ENCODE measurements around the gene SLCO1C1. TPM values are rescaled to one million over a fixed set of nuclear protein-coding genes. Genes with fewer than 3 reads are reported as not detected.

Gene SLCO1C1
- total and polyA plus RNA-seq, 7 experiments from 2014 or later: not detected

DNA sequence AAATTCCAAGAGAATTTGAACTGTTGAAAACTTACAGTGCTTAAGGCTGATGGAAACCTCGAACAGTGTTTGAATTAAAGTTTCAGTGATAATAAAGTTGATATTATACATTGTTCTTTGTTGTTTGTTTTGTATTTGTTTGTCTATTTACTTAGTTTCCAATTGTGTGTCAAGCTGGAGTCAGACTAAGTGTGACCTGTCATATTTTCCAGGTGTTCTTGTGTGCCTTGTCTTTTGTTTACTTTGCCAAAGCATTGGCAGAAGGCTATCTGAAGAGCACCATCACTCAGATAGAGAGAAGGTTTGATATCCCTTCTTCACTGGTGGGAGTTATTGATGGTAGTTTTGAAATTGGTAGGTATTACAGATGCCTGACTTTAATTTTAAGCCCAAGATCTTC lies 6.0 kb downstream of the SLCO1C1 start:
- Mint-ChIP-seq H3K9me3 (peaks cover 0 to 5% (median 0%) of the 10 kb centered on the region in 11 donors), H3K27ac (no peak overlapping the region), H3K27me3 (no peaks in the 10 kb centered on the region), H3K36me3 (no peaks in the 10 kb centered on the region), H3K4me3 (no peak overlapping the region), H3K4me1 (no peaks in the 10 kb centered on the region)
- CTCF ChIA-PET: no interaction called here
- Histone ChIP-seq H3K9me3 (ENCODE audit: control insufficient read depth in 2 of 3, low read length in 3 of 3) (no peaks in the 10 kb centered on the region), H3K36me3 (ENCODE audit: control insufficient read depth in 2 of 3, insufficient read depth in 3 of 3, low read length in 3 of 3) (no peaks in the 10 kb centered on the region), H3K4me3 (ENCODE audit: low read length) (no peak overlapping the region), H3K27me3 (ENCODE audit: control insufficient read depth in 2 of 2, insufficient read depth in 2 of 2, low read length in 2 of 2) (no peaks in the 10 kb centered on the region), H3K27ac (ENCODE audit: low read depth, low read length) (no peak overlapping the region), H3K4me1 (ENCODE audit: control insufficient read depth in 2 of 2, insufficient read depth in 2 of 2, low read length in 2 of 2) (no peaks in the 10 kb centered on the region)
- ATAC-seq (no peak), DNase-seq (no peak)
- intact Hi-C loops (cut with micrococcal nuclease): no loop called here
- POLR2A ChIA-PET: no interaction called here

- Mint-ChIP-seq H3K36me3 (no peaks in the 10 kb centered on the region), H3K4me1 (no peaks in the 10 kb centered on the region), H3K4me3 (no peak overlapping the region), H3K27me3 (no peaks in the 10 kb centered on the region), H3K9me3 (peaks cover 0 to 5% (median 0%) of the 10 kb centered on the region in 11 donors), H3K27ac (no peak overlapping the region)
- no peak overlapping the region for H3K27ac ChIP-seq (ENCODE audit: low read depth, low read length)
- no peaks in the 10 kb centered on the region for H3K9me3 ChIP-seq (ENCODE audit: control insufficient read depth in 2 of 3, low read length in 3 of 3)
- H3K4me3 ChIP-seq (ENCODE audit: low read length): no peak overlapping the region
- H3K36me3 ChIP-seq (ENCODE audit: control insufficient read depth in 2 of 3, insufficient read depth in 3 of 3, low read length in 3 of 3): no peaks in the 10 kb centered on the region
- no peak for ATAC-seq
- H3K27me3 ChIP-seq (ENCODE audit: control insufficient read depth in 2 of 2, insufficient read depth in 2 of 2, low read length in 2 of 2): no peaks in the 10 kb centered on the region
- intact Hi-C loops (cut with micrococcal nuclease): no loop called here
- CTCF ChIA-PET: no interaction called here
- POLR2A ChIA-PET: no interaction called here
- no peak for DNase-seq
- no peaks in the 10 kb centered on the region for H3K4me1 ChIP-seq (ENCODE audit: control insufficient read depth in 2 of 2, insufficient read depth in 2 of 2, low read length in 2 of 2)
Measured at GRCh38 chr12:20704860-20705259, 9.7 kb downstream of the SLCO1C1 start.

DNA sequence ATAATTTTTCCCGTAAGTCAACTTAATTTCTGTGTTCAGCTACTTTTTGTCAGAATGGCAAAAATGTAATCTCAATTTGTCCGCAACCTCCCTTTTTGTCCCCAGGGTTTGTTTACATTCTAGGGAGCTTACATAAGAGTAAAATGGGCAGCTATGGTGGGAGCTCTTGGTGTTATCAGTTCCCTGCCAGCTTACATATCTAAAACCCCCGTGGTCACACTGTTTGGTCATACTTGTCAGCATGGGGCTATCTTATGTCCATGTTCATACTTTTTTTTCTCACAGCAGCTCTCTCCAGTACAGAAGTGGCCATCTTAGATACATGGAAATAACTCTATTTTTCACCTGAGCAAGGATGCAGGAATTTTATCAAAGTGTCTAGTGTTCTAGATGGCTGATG lies 16.7 kb downstream of the SLCO1C1 start:
- Mint-ChIP-seq H3K9me3 (peaks cover 0 to 6% (median 0%) of the 10 kb centered on the region in 11 donors), H3K4me3 (no peak overlapping the region), H3K27ac (no peak overlapping the region), H3K4me1 (no peaks in the 10 kb centered on the region), H3K36me3 (no peaks in the 10 kb centered on the region), H3K27me3 (no peaks in the 10 kb centered on the region)
- intact Hi-C loops (cut with micrococcal nuclease): no loop called here
- DNase-seq: no peak
- Histone ChIP-seq H3K9me3 (ENCODE audit: control insufficient read depth in 2 of 3, low read length in 3 of 3) (no peaks in the 10 kb centered on the region), H3K27me3 (ENCODE audit: control insufficient read depth in 2 of 2, insufficient read depth in 2 of 2, low read length in 2 of 2) (no peaks in the 10 kb centered on the region), H3K36me3 (ENCODE audit: control insufficient read depth in 2 of 3, insufficient read depth in 3 of 3, low read length in 3 of 3) (no peaks in the 10 kb centered on the region), H3K4me1 (ENCODE audit: control insufficient read depth in 2 of 2, insufficient read depth in 2 of 2, low read length in 2 of 2) (no peaks in the 10 kb centered on the region), H3K27ac (ENCODE audit: low read depth, low read length) (no peak overlapping the region), H3K4me3 (ENCODE audit: low read length) (no peak overlapping the region)
- POLR2A ChIA-PET: no interaction called here
- no peak for ATAC-seq
- CTCF ChIA-PET: no interaction called here

GRCh38 chr12:20716037-20716436 lies 20.9 kb downstream of the SLCO1C1 start:
- POLR2A ChIA-PET: no interaction called here
- no peak for ATAC-seq
- no peak for DNase-seq
- no peaks in the 10 kb centered on the region for H3K4me1 Mint-ChIP-seq
- H3K27me3 Mint-ChIP-seq: no peaks in the 10 kb centered on the region
- H3K9me3 Mint-ChIP-seq: peaks cover 0 to 9% (median 1%) of the 10 kb centered on the region in 11 donors
- CTCF ChIA-PET: no interaction called here
- Histone ChIP-seq H3K36me3 (ENCODE audit: control insufficient read depth in 2 of 3, insufficient read depth in 3 of 3, low read length in 3 of 3) (no peaks in the 10 kb centered on the region), H3K4me3 (ENCODE audit: low read length) (no peak overlapping the region), H3K9me3 (ENCODE audit: control insufficient read depth in 2 of 3, low read length in 3 of 3) (no peaks in the 10 kb centered on the region), H3K4me1 (ENCODE audit: control insufficient read depth in 2 of 2, insufficient read depth in 2 of 2, low read length in 2 of 2) (no peaks in the 10 kb centered on the region), H3K27me3 (ENCODE audit: control insufficient read depth in 2 of 2, insufficient read depth in 2 of 2, low read length in 2 of 2) (no peaks in the 10 kb centered on the region), H3K27ac (ENCODE audit: low read depth, low read length) (no peak overlapping the region)
- no peak overlapping the region for H3K27ac Mint-ChIP-seq
- intact Hi-C loops (cut with micrococcal nuclease): no loop called here
- no peaks in the 10 kb centered on the region for H3K36me3 Mint-ChIP-seq
- H3K4me3 Mint-ChIP-seq: no peak overlapping the region

- POLR2A ChIA-PET: no interaction called here
- no peaks in the 10 kb centered on the region for H3K27me3 Mint-ChIP-seq
- intact Hi-C loops (cut with micrococcal nuclease): no loop called here
- no peak overlapping the region for H3K4me3 Mint-ChIP-seq
- no peaks in the 10 kb centered on the region for H3K36me3 ChIP-seq (ENCODE audit: control insufficient read depth in 2 of 3, insufficient read depth in 3 of 3, low read length in 3 of 3)
- no peak overlapping the region for H3K27ac ChIP-seq (ENCODE audit: low read depth, low read length)
- no peaks in the 10 kb centered on the region for H3K4me1 Mint-ChIP-seq
- H3K4me3 ChIP-seq (ENCODE audit: low read length): no peak overlapping the region
- ATAC-seq: no peak
- H3K27me3 ChIP-seq (ENCODE audit: control insufficient read depth in 2 of 2, insufficient read depth in 2 of 2, low read length in 2 of 2): no peaks in the 10 kb centered on the region
- no peak for DNase-seq
- CTCF ChIA-PET: no interaction called here
- H3K9me3 Mint-ChIP-seq: peaks cover 0 to 9% (median 1%) of the 10 kb centered on the region in 11 donors
- H3K27ac Mint-ChIP-seq: no peak overlapping the region
- H3K4me1 ChIP-seq (ENCODE audit: control insufficient read depth in 2 of 2, insufficient read depth in 2 of 2, low read length in 2 of 2): no peaks in the 10 kb centered on the region
- no peaks in the 10 kb centered on the region for H3K36me3 Mint-ChIP-seq
- H3K9me3 ChIP-seq (ENCODE audit: control insufficient read depth in 2 of 3, low read length in 3 of 3): no peaks in the 10 kb centered on the region
Measured at GRCh38 chr12:20716985-20717384, 21.9 kb downstream of the SLCO1C1 start.

GRCh38 chr12:20718294-20718693 lies 23.2 kb downstream of the SLCO1C1 start:
- ATAC-seq: no peak
- no peak overlapping the region for H3K27ac ChIP-seq (ENCODE audit: low read depth, low read length)
- Mint-ChIP-seq H3K4me1 (no peaks in the 10 kb centered on the region), H3K4me3 (no peak overlapping the region), H3K9me3 (peaks cover 0 to 6% (median 0%) of the 10 kb centered on the region in 11 donors), H3K27me3 (no peaks in the 10 kb centered on the region), H3K36me3 (no peaks in the 10 kb centered on the region), H3K27ac (no peak overlapping the region)
- no peaks in the 10 kb centered on the region for H3K27me3 ChIP-seq (ENCODE audit: control insufficient read depth in 2 of 2, insufficient read depth in 2 of 2, low read length in 2 of 2)
- no peaks in the 10 kb centered on the region for H3K9me3 ChIP-seq (ENCODE audit: control insufficient read depth in 2 of 3, low read length in 3 of 3)
- intact Hi-C loops (cut with micrococcal nuclease): no loop called here
- no peak for DNase-seq
- ChIA-PET POLR2A (no interaction called here), CTCF (no interaction called here)
- no peak overlapping the region for H3K4me3 ChIP-seq (ENCODE audit: low read length)
- no peaks in the 10 kb centered on the region for H3K4me1 ChIP-seq (ENCODE audit: control insufficient read depth in 2 of 2, insufficient read depth in 2 of 2, low read length in 2 of 2)
- H3K36me3 ChIP-seq (ENCODE audit: control insufficient read depth in 2 of 3, insufficient read depth in 3 of 3, low read length in 3 of 3): no peaks in the 10 kb centered on the region

GRCh38 chr12:20722142-20722541 lies 27.0 kb downstream of the SLCO1C1 start:
- POLR2A ChIA-PET: no interaction called here
- H3K4me1 ChIP-seq (ENCODE audit: control insufficient read depth in 2 of 2, insufficient read depth in 2 of 2, low read length in 2 of 2): no peaks in the 10 kb centered on the region
- H3K27ac Mint-ChIP-seq: no peak overlapping the region
- peaks cover 0 to 1% (median 0%) of the 10 kb centered on the region in 7 donors for H3K4me1 Mint-ChIP-seq
- no peak overlapping the region for H3K4me3 ChIP-seq (ENCODE audit: low read length)
- intact Hi-C loops (cut with micrococcal nuclease): no loop called here
- no peak for DNase-seq
- H3K36me3 ChIP-seq (ENCODE audit: control insufficient read depth in 2 of 3, insufficient read depth in 3 of 3, low read length in 3 of 3): no peaks in the 10 kb centered on the region
- no peak for ATAC-seq
- no peaks in the 10 kb centered on the region for H3K9me3 ChIP-seq (ENCODE audit: control insufficient read depth in 2 of 3, low read length in 3 of 3)
- H3K4me3 Mint-ChIP-seq: no peak overlapping the region
- CTCF ChIA-PET: no interaction called here
- no peak overlapping the region for H3K27ac ChIP-seq (ENCODE audit: low read depth, low read length)
- no peaks in the 10 kb centered on the region for H3K36me3 Mint-ChIP-seq
- no peaks in the 10 kb centered on the region for H3K27me3 Mint-ChIP-seq
- H3K27me3 ChIP-seq (ENCODE audit: control insufficient read depth in 2 of 2, insufficient read depth in 2 of 2, low read length in 2 of 2): no peaks in the 10 kb centered on the region
- peaks cover 0 to 9% (median 0%) of the 10 kb centered on the region in 11 donors for H3K9me3 Mint-ChIP-seq
